K562 (cell line): ENCODE measurements around the gene FMN2. TPM values are rescaled to one million over a fixed set of nuclear protein-coding genes. Genes with fewer than 3 reads are reported as not detected.

Experiments used
- ATAC-seq: fragments of 200-7000 bp; cut with Tn5 transposase; 3 replicates; pipeline ENCODE4 v1.9.1; 2020; ENCODE audit warnings: moderate library complexity
- BruUV-seq: library from RNA; stranded (reverse); fragments of 400-500 nt; replicated peaks from 2 replicates; lab custom pipeline; 2021; lab: Mats Ljungman, UMichigan
- CTCF ChIA-PET: fragments of 300-600 bp; formaldehyde crosslinking; extraction: SDS; loops from one replicate; lab custom pipeline; 2021; ENCODE audit warnings: low intra/inter-chr PET ratio; lab: Yijun Ruan, JAX
- POLR2A ChIA-PET: fragments of 300-600, 350-650 bp; sonication (Branson Sonifier 250); formaldehyde crosslinking; extraction: SDS; loops from one replicate; lab custom pipeline; 2021; ENCODE audit warnings: antibody characterized with exemption, inconsistent platforms; lab: Yijun Ruan, JAX
- DNase-seq, 4 experiments: peaks; one replicate each; pipeline versions ENCODE4 v3.0.0 to v3.0.0-alpha.2; 2011 to 2018; ENCODE audit warnings: low spot score in 3 of 4, mixed read lengths in 3 of 4; ENCODE audit errors: extremely low read depth in 1 of 4
- FAIRE-seq: peaks from 2 replicates; lab custom pipeline; 2011; peaks lifted over from hg19 to GRCh38; lab: Jason Lieb, UNC
- H2AFZ ChIP-seq: 2 replicates; pipeline ENCODE4 v1.6.0; 2011; ENCODE audit warnings: low read depth, low read length, control low read depth, inconsistent platforms
- H3K27ac ChIP-seq: fragments of 200-600 bp; 3 replicates; pipeline ENCODE4 v1.8.0; 2011; ENCODE audit warnings: low read depth, mild to moderate bottlenecking, control low read depth, inconsistent platforms, low read length, moderate library complexity, mixed read lengths; ENCODE audit errors: extremely low read depth
- H3K27me3 ChIP-seq, 2 experiments: fragments of 300-600 bp in 1 of 2; 2 replicates in 1 of 2; 3 replicates in 1 of 2; pipeline versions ENCODE4 v1.6.0 to v1.8.0; 2011; ENCODE audit warnings: inconsistent platforms in 2 of 2, low read length in 2 of 2, mild to moderate bottlenecking in 1 of 2, mixed read lengths in 1 of 2, moderate library complexity in 1 of 2; ENCODE audit not compliant: control insufficient read depth in 2 of 2, insufficient read depth in 2 of 2
- H3K36me3 ChIP-seq: fragments of 300-600 bp; 3 replicates; pipeline ENCODE4 v1.8.0; 2011; ENCODE audit warnings: mild to moderate bottlenecking, low read length, inconsistent platforms; ENCODE audit not compliant: control insufficient read depth, insufficient read depth
- H3K4me1 ChIP-seq, 2 experiments: fragments of 200-600 bp in 1 of 2; replicated peaks in 1 of 2; 2 replicates in 1 of 2; 3 replicates in 1 of 2; pipeline versions ENCODE4 v1.5.1 to v1.8.0; 2011; ENCODE audit warnings: inconsistent platforms in 2 of 2, low read length in 2 of 2, mild to moderate bottlenecking in 1 of 2, mixed read lengths in 1 of 2, moderate library complexity in 1 of 2; ENCODE audit not compliant: control insufficient read depth in 2 of 2, insufficient read depth in 2 of 2
- H3K4me2 ChIP-seq: 2 replicates; pipeline ENCODE4 v1.6.1; 2011; ENCODE audit warnings: low read length, control low read depth, inconsistent platforms, mixed read lengths; ENCODE audit not compliant: insufficient read depth
- H3K4me3 ChIP-seq: fragments of 200-600 bp; sonication (generic), shearing (Covaris generic); 2 replicates; pipeline ENCODE4 v1.5.1; 2016; ENCODE audit warnings: control low read depth, inconsistent platforms
- H3K79me2 ChIP-seq: fragments of 200-600 bp; 3 replicates; pipeline ENCODE4 v1.8.0; 2011; ENCODE audit warnings: low read length, inconsistent platforms; ENCODE audit not compliant: control insufficient read depth, insufficient read depth
- H3K9ac ChIP-seq, 2 experiments: 2 replicates each; pipeline versions ENCODE4 v1.6.0 to v1.6.1; 2011; ENCODE audit warnings: low read depth in 2 of 2, low read length in 2 of 2, control low read depth in 1 of 2, inconsistent platforms in 1 of 2, mild to moderate bottlenecking in 1 of 2, mixed read lengths in 1 of 2; ENCODE audit not compliant: insufficient read depth in 1 of 2
- H3K9me1 ChIP-seq: one replicate; pipeline ENCODE4 v1.6.0; 2011; ENCODE audit warnings: inconsistent platforms, mild to moderate bottlenecking, low read length, moderate library complexity; ENCODE audit not compliant: control insufficient read depth, insufficient read depth
- H3K9me3 ChIP-seq: replicated peaks from 2 replicates; pipeline ENCODE4 v1.5.1; 2011; ENCODE audit warnings: low read depth, low read length, inconsistent platforms; ENCODE audit not compliant: control insufficient read depth, insufficient read depth
- H4K20me1 ChIP-seq: replicated peaks from 2 replicates; pipeline ENCODE4 v1.6.1; 2011; ENCODE audit warnings: low read length, inconsistent platforms, mixed read lengths; ENCODE audit not compliant: control insufficient read depth, insufficient read depth
- ADNP ChIP-seq: fragments of 200-800 bp; sonication (Bioruptor generic); IDR thresholded peaks from 2 replicates; pipeline ENCODE4 v1.6.1; 2016; ENCODE audit warnings: missing genetic modification characterization, missing compliant biosample characterization
- BMI1 ChIP-seq: fragments of 150-350 bp; IDR thresholded peaks from 2 replicates; pipeline ENCODE4 v1.6.1; 2014; ENCODE audit warnings: low read length
- ETS2 ChIP-seq: IDR thresholded peaks from 2 replicates; pipeline ENCODE4 v1.6.1; 2016; ENCODE audit warnings: borderline replicate concordance, missing genetic modification characterization, mild to moderate bottlenecking, moderate library complexity, missing compliant biosample characterization; ENCODE audit not compliant: poor library complexity, severe bottlenecking
- MYNN ChIP-seq, 2 experiments: sonication (generic); formaldehyde crosslinking in 1 of 2; IDR thresholded peaks; 2 replicates each; pipeline versions ENCODE4 v1.5.0 to v1.6.1; 2016 to 2020; ENCODE audit warnings: antibody characterized with exemption in 1 of 2, missing genetic modification reagents in 1 of 2
- POLR2B ChIP-seq: fragments of 450-650 bp; IDR thresholded peaks from 2 replicates; pipeline ENCODE4 v1.6.1; 2018; ENCODE audit warnings: low read depth; ENCODE audit not compliant: partially characterized antibody
- ZNF445 ChIP-seq: fragments of 250-450 bp; sonication (Bioruptor Pico); IDR thresholded peaks from 2 replicates; pipeline ENCODE4 v1.4.0; 2020; ENCODE audit warnings: low read depth, mild to moderate bottlenecking, moderate library complexity
- ZNF551 ChIP-seq: fragments of 250-450 bp; sonication (Bioruptor Pico); IDR thresholded peaks from 2 replicates; pipeline ENCODE4 v1.5.0; 2021; ENCODE audit warnings: mild to moderate bottlenecking, moderate library complexity
- ZNF76 ChIP-seq: fragments of 250-450 bp; sonication (Bioruptor Pico); IDR thresholded peaks from 2 replicates; pipeline ENCODE4 v1.4.0; 2020; ENCODE audit warnings: mild to moderate bottlenecking, moderate library complexity, borderline replicate concordance
- WGBS: fragments of 100-300 bp; shearing (Covaris generic); methylation state at CpG from one replicate; pipeline ENCODE4 v1.1.6; 2016; ENCODE audit warnings: low coverage, mixed read lengths; ENCODE audit not compliant: insufficient coverage; ENCODE audit errors: missing lambda C conversion rate; 5-methylcytosine and 5-hydroxymethylcytosine counted together
- in situ Hi-C: fragments of 300-500 bp; cut with MboI; formaldehyde crosslinking; loops from 4 replicates; pipeline ENCODE4 v1.15.0; 2018; ENCODE audit warnings: inconsistent platforms, mixed read lengths
- intact Hi-C: fragments of 100-400 bp; cut with micrococcal nuclease; formaldehyde crosslinking; loops from 2 replicates; pipeline ENCODE4 v1.14.2; 2022
- polyA plus RNA-seq, 8 experiments: library from polyadenylated mRNA; depleted of rRNA in 4 of 8; stranded (reverse) in 5 of 8; unstranded in 3 of 8; fragments of >200 nt; fragmentation: Nextera tagmentation in 2 of 8; fragmentation: Illumina TruSeq in 1 of 8; extraction: Ambion mirVana in 2 of 8; extraction: Trizol in 1 of 8; gene quantifications; 2 replicates each; pipeline versions ENCODE4 v1.2.1 to v1.2.3, GENCODE V29; 2011 to 2014; ENCODE audit warnings: inconsistent platforms in 1 of 8, missing spikeins in 1 of 8
- total RNA-seq, 7 experiments: library from RNA; depleted of rRNA in 6 of 7; stranded (reverse); fragments of >200 nt in 6 of 7; fragmentation: Illumina TruSeq in 2 of 7; extraction: Trizol in 2 of 7; gene quantifications; 2 replicates each; pipeline versions ENCODE4 v1.2.1 to v1.2.3, GENCODE V29; 2011 to 2021; ENCODE audit warnings: low replicate concordance in 1 of 7
- TF ChIP-seq, protein P1 (sequence below), 3 experiments: IDR thresholded peaks in 2 of 3; conservative IDR thresholded peaks in 1 of 3; 2 replicates each; pipeline ENCODE4 v1.5.1; 2011 to 2012; ENCODE audit warnings: low read length in 3 of 3, mild to moderate bottlenecking in 3 of 3, control low read depth in 2 of 3, improper control_type of control experiment in 1 of 3, inconsistent platforms in 1 of 3, low read depth in 1 of 3, mixed read lengths in 1 of 3, moderate library complexity in 1 of 3; ENCODE audit not compliant: insufficient read depth in 2 of 3
- TF ChIP-seq, protein P2 (sequence below): fragments of 450-650 bp; IDR thresholded peaks from 2 replicates; pipeline ENCODE4 v1.7.0; 2016; ENCODE audit warnings: borderline replicate concordance
- TF ChIP-seq, protein P3 (sequence below), 2 experiments: IDR thresholded peaks; 2 replicates each; pipeline ENCODE4 v1.6.1; 2011; ENCODE audit warnings: borderline replicate concordance in 1 of 2, control low read depth in 1 of 2, low read depth in 1 of 2, low read length in 1 of 2, mild to moderate bottlenecking in 1 of 2, mixed read lengths in 1 of 2, moderate library complexity in 1 of 2; ENCODE audit not compliant: insufficient read depth in 1 of 2, insufficient read length in 1 of 2, poor library complexity in 1 of 2, severe bottlenecking in 1 of 2; ENCODE audit errors: extremely low read depth in 1 of 2

The FMN2 gene
- total and polyA plus RNA-seq, 9 of the 15 experiments (the other 6 are each of a cell fraction or from before 2014, with no cell fraction given) = 0.15 to 0.45 (median 0.16) TPM; not detected in 3

DNA sequence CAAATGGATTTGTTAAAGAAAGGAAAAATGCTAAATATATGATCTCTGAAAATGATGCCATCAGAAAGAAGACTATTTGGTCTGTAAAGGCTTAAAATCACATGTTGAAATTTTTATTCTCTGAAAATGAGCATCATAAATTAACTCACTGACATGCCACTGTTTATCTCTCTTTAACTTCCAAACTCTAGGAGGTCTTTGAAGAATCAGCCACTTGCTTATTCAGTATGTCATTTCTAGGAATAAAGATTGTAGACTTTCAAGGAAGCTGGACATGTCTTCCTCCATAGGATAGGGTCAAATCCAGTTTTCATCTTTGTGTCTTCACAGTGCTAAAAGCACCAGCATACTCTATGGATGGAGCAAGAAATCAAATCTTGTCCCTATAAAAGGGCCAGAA lies 147.6 kb downstream of the FMN2 start:
- Histone ChIP-seq H3K36me3 (no peaks in the 10 kb centered on the region), H3K4me3 (no peak overlapping the region), H3K9me1 (no peaks in the 10 kb centered on the region), H4K20me1 (no peaks in the 10 kb centered on the region), H3K9ac (no peak overlapping the region), H3K4me2 (no peak overlapping the region), H3K79me2 (no peaks in the 10 kb centered on the region), H3K9me3 (no peaks in the 10 kb centered on the region; the same call in 1 of the 2 replicates), H3K27me3 (no peaks in the 10 kb centered on the region), H3K27ac (no peak overlapping the region), H3K4me1 (no peaks in the 10 kb centered on the region), H2AFZ (no peak overlapping the region)
- ChIA-PET POLR2A (no interaction called here), CTCF (no interaction called here)
- BruUV-seq = no TSS peak
- no peak for FAIRE-seq
- no peak for ATAC-seq
- TF ChIP-seq POLR2B = no peak
- TF ChIP-seq, protein P1, sequence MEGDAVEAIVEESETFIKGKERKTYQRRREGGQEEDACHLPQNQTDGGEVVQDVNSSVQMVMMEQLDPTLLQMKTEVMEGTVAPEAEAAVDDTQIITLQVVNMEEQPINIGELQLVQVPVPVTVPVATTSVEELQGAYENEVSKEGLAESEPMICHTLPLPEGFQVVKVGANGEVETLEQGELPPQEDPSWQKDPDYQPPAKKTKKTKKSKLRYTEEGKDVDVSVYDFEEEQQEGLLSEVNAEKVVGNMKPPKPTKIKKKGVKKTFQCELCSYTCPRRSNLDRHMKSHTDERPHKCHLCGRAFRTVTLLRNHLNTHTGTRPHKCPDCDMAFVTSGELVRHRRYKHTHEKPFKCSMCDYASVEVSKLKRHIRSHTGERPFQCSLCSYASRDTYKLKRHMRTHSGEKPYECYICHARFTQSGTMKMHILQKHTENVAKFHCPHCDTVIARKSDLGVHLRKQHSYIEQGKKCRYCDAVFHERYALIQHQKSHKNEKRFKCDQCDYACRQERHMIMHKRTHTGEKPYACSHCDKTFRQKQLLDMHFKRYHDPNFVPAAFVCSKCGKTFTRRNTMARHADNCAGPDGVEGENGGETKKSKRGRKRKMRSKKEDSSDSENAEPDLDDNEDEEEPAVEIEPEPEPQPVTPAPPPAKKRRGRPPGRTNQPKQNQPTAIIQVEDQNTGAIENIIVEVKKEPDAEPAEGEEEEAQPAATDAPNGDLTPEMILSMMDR (IDR thresholded peaks at IDR 0.05 in 2 of 3, conservative IDR thresholded peaks at IDR 0.05 in 1 of 3; ENCODE audit: insufficient read depth in 2 of 3, low read depth in 1 of 3, low read length in 3 of 3) = no peak
- intact Hi-C loops = no loop called here
- in situ Hi-C loops = no loop called here
- DNase-seq = no peak

DNA sequence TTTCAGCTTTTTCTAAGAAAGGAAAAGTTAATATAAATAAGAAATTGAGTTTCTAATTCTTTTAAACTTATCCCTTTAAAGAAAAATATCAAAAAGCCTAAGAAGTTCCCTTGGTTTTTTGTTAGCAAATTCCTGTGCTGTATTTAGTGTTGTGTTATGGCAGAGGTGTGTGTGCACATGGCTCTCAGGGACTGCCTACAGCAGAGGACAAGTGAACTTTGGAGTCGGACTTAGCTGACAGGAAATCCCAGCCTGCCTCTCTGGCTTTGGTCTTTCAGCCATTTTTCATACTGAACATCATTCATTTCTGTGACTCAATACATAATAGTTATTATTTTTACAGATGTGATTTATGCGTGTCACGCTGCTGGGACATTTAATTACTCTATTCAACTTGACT lies 149.6 kb downstream of the FMN2 start:
- H3K4me2 ChIP-seq = no peak overlapping the region
- H3K9ac ChIP-seq = no peak overlapping the region
- CTCF ChIA-PET = no interaction called here
- no peaks in the 10 kb centered on the region for H3K9me1 ChIP-seq
- POLR2A ChIA-PET = no interaction called here
- no TSS peak for BruUV-seq
- FAIRE-seq = no peak
- DNase-seq = no peak
- no peak for ATAC-seq
- WGBS = 2% methylated on average over 3 of the region's 3 CpGs
- H3K27me3 ChIP-seq = no peaks in the 10 kb centered on the region
- no peak overlapping the region for H3K27ac ChIP-seq
- no peak overlapping the region for H2AFZ ChIP-seq
- intact Hi-C loops (no loop called here), in situ Hi-C loops (no loop called here)
- H3K9me3 ChIP-seq = no peaks in the 10 kb centered on the region; the same call in 1 of the 2 replicates
- no peak overlapping the region for H3K4me3 ChIP-seq
- no peaks in the 10 kb centered on the region for H3K4me1 ChIP-seq
- H4K20me1 ChIP-seq = no peaks in the 10 kb centered on the region
- no peaks in the 10 kb centered on the region for H3K36me3 ChIP-seq
- no peaks in the 10 kb centered on the region for H3K79me2 ChIP-seq
- TF ChIP-seq ZNF551 (CRISPR knock-in tag) (no peak), ZNF445 (no peak), BMI1 (no peak), ETS2 (tag) (no peak), ADNP (tag) (no peak), ZNF76 (CRISPR knock-in tag) (no peak), MYNN (IDR thresholded peaks at IDR 0.05) (no peak), MYNN (CRISPR knock-in tag; IDR thresholded peaks at IDR 0.05) (no peak)
- TF ChIP-seq, protein P2, sequence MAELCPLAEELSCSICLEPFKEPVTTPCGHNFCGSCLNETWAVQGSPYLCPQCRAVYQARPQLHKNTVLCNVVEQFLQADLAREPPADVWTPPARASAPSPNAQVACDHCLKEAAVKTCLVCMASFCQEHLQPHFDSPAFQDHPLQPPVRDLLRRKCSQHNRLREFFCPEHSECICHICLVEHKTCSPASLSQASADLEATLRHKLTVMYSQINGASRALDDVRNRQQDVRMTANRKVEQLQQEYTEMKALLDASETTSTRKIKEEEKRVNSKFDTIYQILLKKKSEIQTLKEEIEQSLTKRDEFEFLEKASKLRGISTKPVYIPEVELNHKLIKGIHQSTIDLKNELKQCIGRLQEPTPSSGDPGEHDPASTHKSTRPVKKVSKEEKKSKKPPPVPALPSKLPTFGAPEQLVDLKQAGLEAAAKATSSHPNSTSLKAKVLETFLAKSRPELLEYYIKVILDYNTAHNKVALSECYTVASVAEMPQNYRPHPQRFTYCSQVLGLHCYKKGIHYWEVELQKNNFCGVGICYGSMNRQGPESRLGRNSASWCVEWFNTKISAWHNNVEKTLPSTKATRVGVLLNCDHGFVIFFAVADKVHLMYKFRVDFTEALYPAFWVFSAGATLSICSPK = no peak
- TF ChIP-seq, protein P3, sequence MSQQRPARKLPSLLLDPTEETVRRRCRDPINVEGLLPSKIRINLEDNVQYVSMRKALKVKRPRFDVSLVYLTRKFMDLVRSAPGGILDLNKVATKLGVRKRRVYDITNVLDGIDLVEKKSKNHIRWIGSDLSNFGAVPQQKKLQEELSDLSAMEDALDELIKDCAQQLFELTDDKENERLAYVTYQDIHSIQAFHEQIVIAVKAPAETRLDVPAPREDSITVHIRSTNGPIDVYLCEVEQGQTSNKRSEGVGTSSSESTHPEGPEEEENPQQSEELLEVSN (IDR thresholded peaks at IDR 0.05; ENCODE audit: borderline replicate concordance in 1 of 2, extremely low read depth in 1 of 2, insufficient read depth in 1 of 2, insufficient read length in 1 of 2, low read depth in 1 of 2, low read length in 1 of 2, poor library complexity in 1 of 2, severe bottlenecking in 1 of 2) = no peak
